Endodermal cell (in vitro differentiated cells): Measurements from ENCODE around the gene CDK7. TPM values are rescaled to one million over a fixed set of nuclear protein-coding genes. Genes with fewer than 3 reads are reported as not detected.
A peak's percentile ranks its signal among the peaks of the same experiment; 100 is the strongest.

ENCODE experiments used
- DNase-seq: peaks from one replicate; pipeline ENCODE4 v3.0.0-alpha.2; 2017
- H3K27ac ChIP-seq: 2 replicates; pipeline ENCODE4 v1.5.1; 2013; ENCODE audit warnings: mild to moderate bottlenecking, low read depth, low read length, moderate library complexity
- H3K27me3 ChIP-seq: 2 replicates; pipeline ENCODE4 v1.6.1; 2013; ENCODE audit warnings: mild to moderate bottlenecking, low read length, moderate library complexity; ENCODE audit not compliant: insufficient read depth, control insufficient read depth, poor library complexity, severe bottlenecking
- H3K36me3 ChIP-seq: 2 replicates; pipeline ENCODE4 v1.7.0; 2013; ENCODE audit warnings: mild to moderate bottlenecking, low read length, moderate library complexity; ENCODE audit not compliant: control insufficient read depth, insufficient read depth
- H3K4me1 ChIP-seq: one replicate; pipeline ENCODE4 v1.7.0; 2013; ENCODE audit warnings: low read length; ENCODE audit not compliant: control insufficient read depth, insufficient read depth
- H3K4me3 ChIP-seq: 2 replicates; pipeline ENCODE4 v1.5.1; 2013; ENCODE audit warnings: mild to moderate bottlenecking, low read length, moderate library complexity
- H3K9ac ChIP-seq: 2 replicates; pipeline ENCODE4 v1.6.1; 2013; ENCODE audit warnings: mild to moderate bottlenecking, low read length, moderate library complexity; ENCODE audit not compliant: poor library complexity, severe bottlenecking; ENCODE audit errors: extremely low read depth
- H3K9me3 ChIP-seq: 2 replicates; pipeline ENCODE4 v1.6.1; 2013; ENCODE audit warnings: mild to moderate bottlenecking, low read length, moderate library complexity; ENCODE audit not compliant: control insufficient read depth
- H3K27ac Mint-ChIP-seq: 2 replicates; pipeline ENCODE4 v1.8.0; 2020; ENCODE audit warnings: mixed read lengths
- H3K27me3 Mint-ChIP-seq: 2 replicates; pipeline ENCODE4 v1.8.0; 2021; ENCODE audit warnings: mild to moderate bottlenecking, mixed read lengths; ENCODE audit not compliant: insufficient read depth
- H3K36me3 Mint-ChIP-seq: 2 replicates; pipeline ENCODE4 v1.8.0; 2020; ENCODE audit warnings: low read depth, mixed read lengths
- H3K4me1 Mint-ChIP-seq: 2 replicates; pipeline ENCODE4 v1.8.0; 2020; ENCODE audit warnings: mixed read lengths
- H3K4me3 Mint-ChIP-seq: 2 replicates; pipeline ENCODE4 v1.8.0; 2020; ENCODE audit warnings: mild to moderate bottlenecking, moderate library complexity, mixed read lengths
- H3K9me3 Mint-ChIP-seq: 2 replicates; pipeline ENCODE4 v1.8.0; 2020; ENCODE audit warnings: mild to moderate bottlenecking, mixed read lengths
- WGBS, 2 experiments: methylation state at CpG; one replicate each; pipeline versions ENCODE4 v1.1.5 to v1.1.7; 2013; ENCODE audit warnings: missing lambda C conversion rate in 2 of 2, mixed read lengths in 1 of 2; ENCODE audit not compliant: insufficient coverage in 1 of 2, insufficient read length in 1 of 2; 5-methylcytosine and 5-hydroxymethylcytosine counted together
- total RNA-seq, 2 donors: library from RNA; stranded (reverse); fragmentation: NEBNext Ultra II Directional in 1 of 2; extraction: Animal tissue kit (Norgen Biotek cat#: 25700) in 1 of 2; gene quantifications; 2 replicates in 1 of 2; 3 replicates in 1 of 2; pipeline ENCODE4 v1.2.1, GENCODE V29; 2021
- TF ChIP-seq, protein P1 (sequence below): fragments of 200-600 bp; sonication (generic); conservative IDR thresholded peaks from 2 replicates; pipeline ENCODE4 v1.5.0; 2021; ENCODE audit warnings: antibody characterized with exemption, mild to moderate bottlenecking

CDK7 gene
- total RNA-seq, 2 donors from 2014 or later: 49.7 to 52.0 TPM

DNA sequence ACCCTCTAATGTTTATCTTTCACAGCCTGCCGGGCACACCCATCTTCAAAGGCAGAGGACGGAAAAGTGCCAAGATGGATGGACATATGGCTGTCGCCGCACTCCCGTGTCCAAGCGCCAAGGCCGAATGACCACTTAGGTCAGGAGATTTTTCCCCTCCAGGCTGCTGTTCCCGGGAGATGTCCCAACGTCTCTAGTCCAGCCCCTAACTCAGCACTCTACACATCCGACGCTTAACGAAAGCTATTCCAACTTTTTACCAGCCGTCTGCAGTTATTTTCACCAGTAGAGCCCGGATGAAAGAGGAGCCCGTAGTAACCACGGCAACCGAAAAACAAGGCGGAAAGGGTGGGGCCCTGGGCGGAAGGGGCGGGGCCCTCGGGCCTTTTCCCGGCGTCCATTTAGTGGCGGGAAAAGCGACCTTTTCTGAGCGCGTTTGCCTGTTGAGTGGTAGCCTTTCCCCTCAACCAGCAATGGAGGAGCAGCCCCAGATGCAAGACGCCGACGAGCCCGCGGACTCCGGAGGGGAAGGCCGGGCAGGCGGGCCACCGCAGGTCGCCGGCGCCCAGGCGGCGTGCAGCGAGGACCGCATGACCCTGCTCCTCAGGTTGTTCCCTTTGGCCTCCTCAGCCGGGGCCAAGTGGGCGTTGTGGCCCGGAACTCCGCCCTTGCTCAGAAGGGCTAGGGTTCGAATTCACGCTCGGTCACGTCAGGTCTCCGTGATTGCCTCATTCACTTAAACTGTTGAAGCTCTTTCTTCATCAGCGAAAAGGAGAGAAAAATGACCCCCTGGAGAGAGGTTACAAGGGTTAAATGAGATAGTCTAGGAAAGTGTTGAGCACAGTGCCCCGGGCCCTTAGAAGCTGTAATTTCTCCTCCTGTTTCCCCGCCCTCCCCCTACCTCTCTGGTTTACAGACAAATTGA, 45.3 kb upstream of the CDK7 start, which contains the start of gene CENPH:
Gene CENPH, plus strand, starts transcription at position 422 of the 925 bp plus-strand sequence. Its CDS starts 52 bp downstream, at position 474.
- DNase-seq: peak; percentile 97
- H3K4me1 ChIP-seq: no peaks in the 10 kb centered on the region
- peak within 1 kb of the TSS; percentile 98 for H3K27ac Mint-ChIP-seq
- peak within 1 kb of the TSS; percentile 95 for H3K9ac ChIP-seq
- H3K9me3 ChIP-seq: no peaks in the 10 kb centered on the region
- peaks cover 25% of the 10 kb centered on the region for H3K36me3 ChIP-seq
- H3K27me3 ChIP-seq: no peaks in the 10 kb centered on the region
- H3K4me3 Mint-ChIP-seq: peak within 1 kb of the TSS; percentile 82
- no peaks in the 10 kb centered on the region for H3K9me3 Mint-ChIP-seq
- H3K36me3 Mint-ChIP-seq: peaks cover 6% of the 10 kb centered on the region
- H3K27me3 Mint-ChIP-seq: no peaks in the 10 kb centered on the region
- TF ChIP-seq, protein P1, sequence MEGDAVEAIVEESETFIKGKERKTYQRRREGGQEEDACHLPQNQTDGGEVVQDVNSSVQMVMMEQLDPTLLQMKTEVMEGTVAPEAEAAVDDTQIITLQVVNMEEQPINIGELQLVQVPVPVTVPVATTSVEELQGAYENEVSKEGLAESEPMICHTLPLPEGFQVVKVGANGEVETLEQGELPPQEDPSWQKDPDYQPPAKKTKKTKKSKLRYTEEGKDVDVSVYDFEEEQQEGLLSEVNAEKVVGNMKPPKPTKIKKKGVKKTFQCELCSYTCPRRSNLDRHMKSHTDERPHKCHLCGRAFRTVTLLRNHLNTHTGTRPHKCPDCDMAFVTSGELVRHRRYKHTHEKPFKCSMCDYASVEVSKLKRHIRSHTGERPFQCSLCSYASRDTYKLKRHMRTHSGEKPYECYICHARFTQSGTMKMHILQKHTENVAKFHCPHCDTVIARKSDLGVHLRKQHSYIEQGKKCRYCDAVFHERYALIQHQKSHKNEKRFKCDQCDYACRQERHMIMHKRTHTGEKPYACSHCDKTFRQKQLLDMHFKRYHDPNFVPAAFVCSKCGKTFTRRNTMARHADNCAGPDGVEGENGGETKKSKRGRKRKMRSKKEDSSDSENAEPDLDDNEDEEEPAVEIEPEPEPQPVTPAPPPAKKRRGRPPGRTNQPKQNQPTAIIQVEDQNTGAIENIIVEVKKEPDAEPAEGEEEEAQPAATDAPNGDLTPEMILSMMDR: no peak
- H3K4me1 Mint-ChIP-seq: peaks cover 3% of the 10 kb centered on the region
- H3K27ac ChIP-seq: peak within 1 kb of the TSS; percentile 94
- H3K4me3 ChIP-seq: peak within 1 kb of the TSS; percentile 99
- WGBS, 2 experiments: 0% methylated on average over 41 to 55 of the region's 55 CpGs

DNA sequence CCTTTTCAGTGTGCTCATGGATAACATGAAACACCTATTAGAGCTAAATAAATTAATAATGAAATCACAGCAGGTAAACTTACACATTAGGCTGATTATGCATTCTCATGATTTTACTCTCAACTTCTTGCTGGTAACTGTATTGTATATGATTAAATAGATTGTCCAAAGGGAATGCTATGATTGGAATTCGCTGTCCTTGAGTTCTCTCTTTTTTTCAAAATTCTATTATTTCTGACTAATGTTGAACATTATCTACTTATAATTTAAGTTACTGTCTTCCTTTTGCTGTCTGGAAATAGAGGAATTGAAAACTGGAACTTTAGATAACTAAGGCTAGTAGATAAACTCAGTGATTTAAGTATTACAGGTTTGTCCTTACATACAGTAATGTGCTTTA, 32.2 kb upstream of the CDK7 start:
- H3K27ac ChIP-seq: no peak overlapping the region
- H3K9me3 Mint-ChIP-seq: no peaks in the 10 kb centered on the region
- no peak overlapping the region for H3K9ac ChIP-seq
- H3K4me3 ChIP-seq: no peak overlapping the region
- no peak overlapping the region for H3K4me3 Mint-ChIP-seq
- no peaks in the 10 kb centered on the region for H3K4me1 Mint-ChIP-seq
- no CpG with 5 or more reads among the region's 1 CpG for WGBS, 2 experiments
- TF ChIP-seq, protein P1: no peak
- no peaks in the 10 kb centered on the region for H3K27me3 Mint-ChIP-seq
- H3K36me3 Mint-ChIP-seq: peaks cover 45% of the 10 kb centered on the region
- H3K9me3 ChIP-seq: no peaks in the 10 kb centered on the region
- H3K27me3 ChIP-seq: no peaks in the 10 kb centered on the region
- no peak overlapping the region for H3K27ac Mint-ChIP-seq
- DNase-seq: no peak
- H3K4me1 ChIP-seq: no peaks in the 10 kb centered on the region
- H3K36me3 ChIP-seq: peaks cover 54% of the 10 kb centered on the region

DNA sequence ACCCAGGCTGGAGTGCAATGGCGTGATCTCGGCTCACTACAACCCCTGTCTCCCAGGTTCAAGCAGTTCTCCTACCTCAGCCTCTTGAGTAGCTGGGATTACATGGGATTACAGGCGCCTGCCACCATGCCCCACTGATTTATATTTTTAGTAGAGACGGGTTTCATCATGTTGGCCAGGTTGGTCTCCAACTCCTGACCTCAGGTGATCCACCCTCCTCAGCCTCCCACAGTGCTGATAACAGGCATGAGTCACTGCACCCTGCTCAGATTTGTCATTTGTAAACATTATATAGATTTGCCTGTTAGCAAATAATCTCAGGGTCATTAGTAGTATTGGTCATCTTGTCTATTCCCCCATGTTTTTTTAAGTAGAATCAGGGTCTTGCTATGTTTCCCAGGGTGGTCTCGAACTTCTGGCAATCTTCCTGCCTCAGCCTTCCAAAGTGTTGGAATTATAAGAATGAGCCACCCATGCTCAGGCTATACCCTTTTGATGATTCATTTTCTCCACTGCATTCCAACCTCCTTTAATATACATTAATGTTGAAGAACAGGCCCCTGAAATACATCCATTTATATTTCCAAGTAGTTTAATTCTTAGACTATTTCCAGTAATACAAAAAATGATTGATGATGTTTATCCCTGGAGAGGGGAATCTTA, 28.0 kb upstream of the CDK7 start:
- Mint-ChIP-seq H3K9me3 (no peaks in the 10 kb centered on the region), H3K36me3 (peaks cover 39% of the 10 kb centered on the region), H3K27me3 (no peaks in the 10 kb centered on the region), H3K4me1 (no peaks in the 10 kb centered on the region), H3K4me3 (no peak overlapping the region), H3K27ac (no peak overlapping the region)
- Histone ChIP-seq H3K4me3 (no peak overlapping the region), H3K9ac (no peak overlapping the region), H3K9me3 (no peaks in the 10 kb centered on the region), H3K27ac (no peak overlapping the region), H3K4me1 (no peaks in the 10 kb centered on the region), H3K36me3 (peaks cover 42% of the 10 kb centered on the region), H3K27me3 (no peaks in the 10 kb centered on the region)
- TF ChIP-seq, protein P1: no peak
- 93 to 100% methylated on average over 3 to 5 of the region's 5 CpGs for WGBS, 2 experiments
- no peak for DNase-seq
